Glutamatergic neuron (in vitro differentiated cells): Measurements from ENCODE around the gene CDH10. TPM values are rescaled to one million over a fixed set of nuclear protein-coding genes. Genes with fewer than 3 reads are reported as not detected.

Source experiments
- DNase-seq: peaks from one replicate; pipeline ENCODE4 v3.0.0; 2022
- H3K27ac Mint-ChIP-seq: one replicate; pipeline ENCODE4 v1.8.0; 2020; ENCODE audit warnings: mild to moderate bottlenecking, mixed read lengths, inconsistent platforms; ENCODE audit not compliant: unreplicated experiment
- H3K27me3 Mint-ChIP-seq: one replicate; pipeline ENCODE4 v1.8.0; 2020; ENCODE audit warnings: mild to moderate bottlenecking, moderate library complexity, mixed read lengths, inconsistent platforms; ENCODE audit not compliant: unreplicated experiment
- H3K36me3 Mint-ChIP-seq: one replicate; pipeline ENCODE4 v1.8.0; 2020; ENCODE audit warnings: mild to moderate bottlenecking, mixed read lengths, inconsistent platforms; ENCODE audit not compliant: unreplicated experiment
- H3K4me1 Mint-ChIP-seq: one replicate; pipeline ENCODE4 v1.8.0; 2020; ENCODE audit warnings: mild to moderate bottlenecking, low read depth, mixed read lengths, inconsistent platforms; ENCODE audit not compliant: unreplicated experiment
- H3K4me3 Mint-ChIP-seq: one replicate; pipeline ENCODE4 v1.8.0; 2020; ENCODE audit warnings: mild to moderate bottlenecking, mixed read lengths, inconsistent platforms; ENCODE audit not compliant: unreplicated experiment
- H3K9me3 Mint-ChIP-seq: one replicate; pipeline ENCODE4 v1.8.0; 2020; ENCODE audit warnings: mild to moderate bottlenecking, moderate library complexity, mixed read lengths, inconsistent platforms; ENCODE audit not compliant: unreplicated experiment
- CTCF ChIP-seq: fragments of 200-600 bp; sonication (generic); IDR thresholded peaks from one replicate; pipeline ENCODE4 v1.5.0; 2021; ENCODE audit not compliant: partially characterized antibody, unreplicated experiment
- total RNA-seq: library from RNA; stranded (reverse); fragmentation: NEBNext Ultra II Directional; extraction: Animal tissue kit (Norgen Biotek cat#: 25700); gene quantifications from one replicate; pipeline ENCODE4 v1.2.1, GENCODE V29; 2021; ENCODE audit not compliant: unreplicated experiment

Gene CDH10
- total RNA-seq, 1 donor from 2014 or later: 3.0 TPM

DNA sequence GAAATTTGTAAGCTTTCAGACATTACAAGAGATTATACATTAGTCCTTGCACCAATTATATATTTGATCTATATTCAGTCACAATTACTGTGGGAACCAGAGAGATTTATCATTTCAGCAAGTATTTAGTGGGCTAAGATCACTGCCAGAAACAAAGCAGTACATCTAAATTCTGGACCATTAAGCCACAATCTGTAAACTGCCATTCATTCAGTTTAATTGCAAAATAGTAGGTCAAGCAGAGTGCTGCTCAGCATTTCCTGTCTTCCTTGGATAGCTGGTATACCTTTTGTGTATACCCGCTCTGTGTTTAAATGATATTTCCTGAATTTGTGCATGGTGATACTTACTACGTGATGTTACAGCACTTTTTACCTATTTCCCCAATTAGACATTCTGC, 42.6 kb downstream of the CDH10 start:
- H3K36me3 Mint-ChIP-seq: no peaks in the 10 kb centered on the region
- peaks cover 25% of the 10 kb centered on the region for H3K4me1 Mint-ChIP-seq
- H3K27ac Mint-ChIP-seq: no peak overlapping the region
- no peak for DNase-seq
- no peak for TF ChIP-seq CTCF
- H3K4me3 Mint-ChIP-seq: no peak overlapping the region
- H3K9me3 Mint-ChIP-seq: no peaks in the 10 kb centered on the region
- H3K27me3 Mint-ChIP-seq: no peaks in the 10 kb centered on the region

DNA sequence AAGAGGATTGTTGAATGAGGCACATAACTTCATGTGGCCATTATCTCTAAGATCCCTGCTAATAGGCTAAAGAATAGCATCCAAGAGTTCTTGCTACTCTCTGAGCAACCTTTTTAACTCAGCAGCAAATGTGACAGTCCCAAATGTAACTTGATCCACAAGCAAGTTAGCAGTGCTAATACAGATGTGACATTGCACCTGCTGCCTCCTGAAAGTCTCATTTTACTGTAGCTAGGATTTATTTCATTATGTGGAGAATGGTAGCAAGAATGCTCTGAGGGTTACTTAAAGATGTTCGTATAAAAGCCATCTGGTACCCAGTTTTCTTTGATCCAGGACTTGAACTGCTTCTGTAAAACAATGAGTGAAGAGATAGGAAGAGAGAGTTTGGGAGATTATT, 45.8 kb downstream of the CDH10 start:
- H3K4me1 Mint-ChIP-seq: peaks cover 24% of the 10 kb centered on the region
- H3K36me3 Mint-ChIP-seq: no peaks in the 10 kb centered on the region
- no peak for TF ChIP-seq CTCF
- H3K4me3 Mint-ChIP-seq: no peak overlapping the region
- H3K27me3 Mint-ChIP-seq: no peaks in the 10 kb centered on the region
- H3K27ac Mint-ChIP-seq: peak overlapping the region; percentile 65
- H3K9me3 Mint-ChIP-seq: no peaks in the 10 kb centered on the region
- DNase-seq: no peak

DNA sequence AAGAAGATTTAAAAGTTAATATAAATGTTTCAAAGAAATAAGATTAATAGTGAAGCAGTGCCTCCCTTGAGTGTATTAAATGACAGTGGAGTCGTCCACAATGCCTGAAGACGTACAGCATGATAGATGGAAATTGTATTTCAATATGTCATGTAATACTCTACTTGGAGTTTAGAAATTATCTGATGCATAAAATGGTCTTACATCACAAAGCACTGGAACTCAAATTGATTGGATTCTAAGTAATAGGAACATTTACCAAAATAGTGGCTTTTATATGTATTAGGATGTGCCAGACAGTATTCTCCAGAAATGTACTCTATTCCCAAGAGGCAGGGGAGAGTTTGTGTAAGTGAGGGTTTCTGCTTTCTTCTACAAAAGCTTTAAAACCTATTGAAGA, 49.4 kb downstream of the CDH10 start:
- Mint-ChIP-seq H3K27ac (no peak overlapping the region), H3K4me1 (peaks cover 25% of the 10 kb centered on the region), H3K9me3 (no peaks in the 10 kb centered on the region)

DNA sequence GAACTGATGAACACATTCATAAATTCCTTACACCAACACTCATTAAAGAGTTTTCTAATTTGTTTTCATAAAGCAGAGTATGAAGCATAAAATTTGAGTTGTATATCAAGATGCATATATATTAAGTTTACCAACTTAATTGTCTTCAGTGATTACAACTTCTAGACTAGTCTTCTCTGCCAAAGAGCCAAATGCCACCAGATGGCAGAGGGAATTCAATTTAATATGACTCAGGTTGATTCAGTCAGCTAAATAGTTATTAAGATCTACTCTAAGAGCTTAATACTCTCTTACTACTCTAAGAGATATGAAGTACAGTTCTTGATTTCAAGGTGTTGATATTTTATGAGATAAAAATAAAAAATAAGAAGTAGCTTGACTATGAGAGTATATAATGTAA, 53.4 kb downstream of the CDH10 start:
- Mint-ChIP-seq H3K9me3 (no peaks in the 10 kb centered on the region), H3K36me3 (no peaks in the 10 kb centered on the region), H3K27ac (no peak overlapping the region), H3K4me3 (no peak overlapping the region), H3K27me3 (no peaks in the 10 kb centered on the region), H3K4me1 (peaks cover 9% of the 10 kb centered on the region)
- no peak for TF ChIP-seq CTCF
- DNase-seq: no peak

More for the DNA sequence above, 49.4 kb downstream of the CDH10 start:
- no peak for TF ChIP-seq CTCF
- Mint-ChIP-seq H3K36me3 (no peaks in the 10 kb centered on the region), H3K27me3 (no peaks in the 10 kb centered on the region), H3K4me3 (no peak overlapping the region)
- DNase-seq: no peak

DNA sequence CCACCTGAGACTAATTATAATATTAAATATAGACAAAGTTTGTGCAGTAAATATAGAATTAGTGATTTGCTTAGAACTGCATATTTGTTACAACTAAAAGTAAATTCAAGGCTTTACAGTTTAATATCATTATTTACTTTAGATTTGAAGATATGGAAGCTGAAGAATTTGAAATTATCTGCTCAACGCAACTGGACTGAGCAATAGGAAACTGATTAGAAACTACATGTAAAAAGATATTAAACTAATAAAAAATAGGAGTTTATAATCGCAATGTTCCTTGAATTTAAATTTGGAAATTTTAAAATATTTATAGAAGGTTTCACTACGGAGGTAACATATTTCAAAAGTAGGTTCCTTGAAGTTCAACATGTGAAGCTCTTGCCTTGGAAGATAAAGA, 55.2 kb downstream of the CDH10 start:
- Mint-ChIP-seq H3K27ac (no peak overlapping the region), H3K27me3 (no peaks in the 10 kb centered on the region), H3K4me1 (peaks cover 3% of the 10 kb centered on the region), H3K4me3 (no peak overlapping the region), H3K36me3 (no peaks in the 10 kb centered on the region), H3K9me3 (no peaks in the 10 kb centered on the region)
- no peak for TF ChIP-seq CTCF
- no peak for DNase-seq
